HG03354 (cell line): ENCODE results near the gene CCNT2.
"Not testable (repeated sequence)": the region's sequence is repeated elsewhere in the genome, so short reads cannot be mapped to it uniquely, and the experiment has no call there.

ENCODE experiments used
- ATAC-seq: cut with Tn5 transposase; IDR thresholded peaks from one replicate; pipeline ENCODE4 v1.9.1; 2021; ENCODE audit warnings: mild to moderate bottlenecking; ENCODE audit not compliant: unreplicated experiment, poor library complexity, severe bottlenecking

The CCNT2 gene

DNA sequence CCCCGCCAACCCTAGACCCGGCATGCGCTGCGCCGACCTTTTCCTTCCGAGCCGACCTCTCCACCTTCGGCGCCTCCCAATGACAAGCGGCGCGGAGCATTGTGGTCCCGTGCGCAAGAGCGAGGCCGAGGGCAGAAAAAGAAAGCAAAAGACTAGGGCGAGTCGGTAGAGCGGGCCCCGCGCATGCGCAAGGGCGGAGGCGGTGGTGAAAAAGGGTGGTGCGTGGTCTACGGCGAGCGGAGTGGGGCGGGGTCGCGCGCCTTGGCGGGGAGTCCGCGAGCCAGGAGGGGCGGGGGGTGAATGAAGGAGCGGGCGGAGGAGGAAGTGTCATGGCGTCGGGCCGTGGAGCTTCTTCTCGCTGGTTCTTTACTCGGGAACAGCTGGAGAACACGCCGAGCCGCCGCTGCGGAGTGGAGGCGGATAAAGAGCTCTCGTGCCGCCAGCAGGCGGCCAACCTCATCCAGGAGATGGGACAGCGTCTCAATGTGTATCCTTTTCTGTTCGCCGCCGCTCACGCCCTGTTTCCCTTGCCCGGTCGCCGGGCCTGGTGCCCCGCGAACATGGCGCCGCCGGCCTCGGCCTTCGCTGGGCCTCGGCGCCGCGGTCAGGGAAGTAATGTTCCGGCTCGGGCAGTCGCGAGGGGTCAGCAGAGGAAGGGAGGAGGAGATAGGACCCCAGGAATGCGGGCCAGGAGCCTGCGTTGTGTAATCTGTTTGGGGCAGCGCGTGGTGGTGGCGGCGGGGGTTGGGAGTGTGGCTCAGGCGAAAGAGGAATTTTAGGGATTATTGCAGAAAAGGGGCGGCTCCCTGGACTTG, at the start of gene CCNT2:
Gene CCNT2 (plus strand): TSS at position 297 of the 815 bp plus-strand sequence. CDS start 33 bp downstream, at position 330.
- ATAC-seq = peak; percentile 81

GRCh38 chr2:134869946-134870736, 48.5 kb upstream of the CCNT2 start:
- no peak for ATAC-seq

- no peak for ATAC-seq
These were observed 45.5 kb upstream of the CCNT2 start for GRCh38 chr2:134873152-134873551.

DNA sequence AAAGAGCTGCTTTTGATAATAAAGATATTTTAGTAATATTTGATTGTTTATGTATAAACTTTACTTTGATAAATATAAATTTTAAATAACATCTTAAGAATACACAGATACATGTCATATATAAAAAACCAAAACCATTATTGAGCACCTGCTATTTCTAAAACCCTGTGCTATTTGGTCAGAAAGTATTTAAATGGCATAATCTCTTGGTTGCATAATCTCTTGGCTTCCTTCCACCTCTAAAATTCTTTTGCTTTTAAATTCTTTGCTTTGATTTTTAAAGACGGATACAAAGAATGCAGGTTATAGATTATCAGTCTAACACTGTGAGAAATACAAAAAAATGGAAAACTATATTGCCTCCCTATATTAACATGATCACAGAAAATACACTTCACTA, 43.3 kb upstream of the CCNT2 start:
- no peak for ATAC-seq

GRCh38 chr2:134882773-134883172, 35.8 kb upstream of the CCNT2 start:
- ATAC-seq = no peak

GRCh38 chr2:134883552-134884293, 34.9 kb upstream of the CCNT2 start:
- no peak for ATAC-seq

DNA sequence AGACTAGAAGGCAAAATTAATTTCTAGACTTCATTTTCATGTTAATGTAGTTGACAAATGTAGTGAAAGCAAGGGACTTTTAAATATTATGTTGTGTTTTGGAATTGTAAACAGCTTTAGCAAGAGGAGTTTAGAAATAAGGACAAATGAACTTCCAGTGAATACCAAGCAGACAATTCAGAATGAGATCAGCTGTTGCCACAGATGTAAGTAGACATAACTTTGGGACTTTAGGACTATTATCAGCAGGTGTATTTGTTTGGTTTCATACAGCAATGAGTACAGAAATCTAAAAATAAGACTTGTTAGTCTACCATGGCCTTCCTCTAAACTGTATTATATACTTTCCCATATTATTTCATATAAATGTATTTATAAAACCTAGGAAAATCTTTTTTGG, 34.2 kb upstream of the CCNT2 start:
- no peak for ATAC-seq

DNA sequence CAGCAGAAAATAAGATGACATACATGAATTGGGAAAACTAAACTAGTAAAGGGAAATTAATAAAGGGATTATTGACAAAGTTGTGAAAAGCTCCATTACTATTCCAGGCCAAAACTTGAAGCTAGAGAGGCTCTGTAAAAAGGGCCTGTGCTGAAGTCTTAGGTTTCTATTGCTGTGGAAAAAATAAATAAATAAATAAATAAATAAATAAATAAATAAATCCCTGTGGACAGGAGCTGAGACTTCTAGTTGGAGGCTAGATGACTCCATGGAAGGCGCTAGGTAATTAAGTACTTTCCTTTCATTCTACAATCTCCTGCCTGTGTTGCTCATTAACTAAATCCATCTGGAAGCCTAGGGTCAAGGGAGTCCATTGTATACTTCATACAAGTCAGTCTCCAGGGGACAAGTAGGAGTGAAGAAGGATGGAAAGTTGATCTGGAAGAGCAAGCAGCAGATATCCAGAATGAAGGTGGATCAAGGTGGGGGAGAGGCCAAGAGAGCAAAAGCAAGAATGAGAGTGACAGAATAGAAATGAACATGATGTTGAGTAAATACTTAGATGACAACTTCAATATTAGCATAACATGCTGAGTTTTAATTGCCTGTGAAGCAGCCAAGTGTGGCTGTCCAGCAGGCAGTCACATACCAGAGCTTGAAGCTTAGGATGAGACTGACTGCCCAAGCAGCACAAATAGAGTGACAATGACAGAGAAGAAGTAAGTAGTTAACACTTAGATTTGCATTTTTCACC, 26.2 kb upstream of the CCNT2 start:
- no peak for ATAC-seq

- ATAC-seq = no peak
These were observed 20.7 kb upstream of the CCNT2 start for GRCh38 chr2:134897932-134898331.

GRCh38 chr2:134899204-134899603, 19.4 kb upstream of the CCNT2 start:
- ATAC-seq = no peak

- no peak for ATAC-seq
These were observed 18.5 kb upstream of the CCNT2 start for GRCh38 chr2:134900151-134900550.

DNA sequence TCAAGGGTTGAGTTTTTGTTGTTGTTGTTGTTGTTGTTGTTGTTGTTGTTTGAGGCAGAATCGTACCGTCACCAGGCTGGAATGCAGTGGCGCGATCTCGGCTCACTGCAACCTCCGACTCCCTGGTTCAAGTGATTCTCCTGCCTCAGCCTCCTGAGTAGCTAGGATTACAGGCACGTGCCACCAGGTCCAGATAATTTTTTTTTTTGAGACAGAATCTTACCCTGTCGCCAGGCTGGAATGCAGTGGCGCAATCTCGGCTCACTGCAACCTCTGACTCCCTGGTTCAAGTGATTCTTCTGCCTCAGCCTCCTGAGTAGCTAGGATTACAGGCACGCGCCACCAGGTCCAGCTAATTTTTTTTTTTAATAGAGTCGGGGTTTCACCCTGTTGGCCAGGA, 14.9 kb upstream of the CCNT2 start:
- ATAC-seq = not testable (repeated sequence)

DNA sequence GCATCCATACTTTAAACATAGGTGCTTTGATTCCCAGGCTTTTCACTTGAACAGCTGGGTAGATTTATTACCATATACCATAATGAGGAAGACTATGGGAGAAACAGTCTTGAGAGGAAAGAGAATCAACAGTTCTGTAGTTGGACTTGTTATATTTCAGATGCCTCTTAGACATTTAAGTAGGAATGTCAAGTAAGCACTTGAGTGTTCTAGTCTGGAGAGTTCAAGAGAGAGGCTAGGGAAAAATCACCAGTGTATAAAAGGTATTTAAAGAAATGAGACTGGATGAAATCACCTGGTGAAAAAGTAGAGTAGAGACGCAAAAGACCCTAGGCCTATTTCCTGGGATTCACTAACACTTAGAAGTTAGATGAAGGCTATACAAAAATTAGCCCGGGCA, 13.5 kb upstream of the CCNT2 start:
- no peak for ATAC-seq

DNA sequence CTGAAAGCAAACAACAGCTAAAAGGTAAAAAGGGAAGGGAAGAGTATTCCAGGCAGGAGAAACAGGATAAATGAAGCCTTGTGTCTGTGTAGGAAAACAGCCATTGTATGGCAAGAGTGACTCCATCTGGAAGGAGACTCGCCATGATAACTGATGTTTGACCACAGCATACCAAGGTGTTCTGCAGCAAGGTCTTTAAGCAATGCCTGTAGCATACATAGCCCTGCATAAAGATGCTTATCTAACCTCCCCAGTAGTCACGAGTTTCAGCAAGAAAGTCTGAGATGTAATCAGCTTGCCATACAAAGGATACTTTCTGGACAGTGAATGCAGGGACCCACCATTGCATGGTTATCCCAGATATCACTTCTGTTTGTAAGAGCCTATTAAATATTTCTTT, 11.9 kb upstream of the CCNT2 start:
- ATAC-seq = no peak

DNA sequence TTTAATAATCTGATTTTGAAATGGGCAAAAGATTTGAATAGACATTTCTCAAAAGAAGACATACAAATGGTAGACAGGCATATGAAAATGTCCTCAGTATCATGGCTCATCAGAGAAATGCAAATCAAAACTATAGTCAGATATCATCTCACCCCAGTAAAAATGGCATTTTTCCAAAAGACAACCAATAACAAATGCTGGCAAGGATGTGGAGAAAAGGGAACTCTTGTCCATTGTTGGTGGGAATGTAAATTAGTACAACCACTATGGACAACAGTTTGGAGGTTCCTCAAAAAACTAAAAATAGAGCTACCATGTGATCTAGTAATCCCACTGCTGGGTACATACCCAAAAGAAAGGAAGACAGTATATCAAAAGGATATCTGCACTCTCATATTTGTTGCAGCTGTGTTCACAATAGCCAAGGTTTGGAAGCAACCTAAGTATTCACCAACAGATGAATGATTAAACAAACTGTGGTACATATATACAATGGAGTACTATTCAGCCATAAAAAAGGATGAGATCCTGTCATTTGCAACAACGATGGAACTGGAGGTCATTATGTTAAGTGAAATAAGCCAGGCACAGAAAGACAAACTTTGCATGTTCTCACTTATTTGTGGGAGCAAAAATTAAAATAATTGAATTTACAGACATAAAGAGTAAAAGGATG, 11.0 kb upstream of the CCNT2 start:
- ATAC-seq = not testable (repeated sequence)

DNA sequence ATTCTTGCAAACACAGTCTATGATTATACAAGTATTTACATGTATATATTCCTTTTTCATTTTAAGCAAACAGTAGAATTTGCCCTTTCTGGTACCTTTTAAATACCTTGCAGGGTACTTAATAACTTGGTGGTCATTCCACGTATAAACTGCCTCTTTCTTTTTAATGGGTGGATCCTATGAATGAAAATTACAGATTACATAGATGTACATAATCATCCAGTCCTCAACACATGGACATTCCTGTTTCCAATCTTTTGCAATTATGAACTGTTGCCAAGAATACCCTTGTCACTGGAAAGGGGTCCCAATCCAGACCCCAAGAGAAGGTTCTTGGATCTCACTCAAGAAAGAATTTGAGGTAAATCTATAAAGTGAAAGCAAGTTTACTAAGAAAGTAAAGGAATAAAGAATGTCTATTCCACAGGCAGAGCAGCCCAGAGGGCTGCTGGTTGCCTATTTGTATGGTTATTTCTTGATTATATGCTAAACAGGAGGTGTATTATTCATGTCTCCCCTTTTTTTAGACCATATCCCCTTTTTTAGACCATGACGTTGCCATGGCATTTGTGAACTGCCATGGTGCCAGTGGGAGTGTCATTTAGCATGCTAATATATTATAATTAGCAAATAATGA, 7.7 kb upstream of the CCNT2 start:
- ATAC-seq = no peak

- no peak for ATAC-seq
These were observed 7.2 kb upstream of the CCNT2 start for GRCh38 chr2:134911400-134911785.

DNA sequence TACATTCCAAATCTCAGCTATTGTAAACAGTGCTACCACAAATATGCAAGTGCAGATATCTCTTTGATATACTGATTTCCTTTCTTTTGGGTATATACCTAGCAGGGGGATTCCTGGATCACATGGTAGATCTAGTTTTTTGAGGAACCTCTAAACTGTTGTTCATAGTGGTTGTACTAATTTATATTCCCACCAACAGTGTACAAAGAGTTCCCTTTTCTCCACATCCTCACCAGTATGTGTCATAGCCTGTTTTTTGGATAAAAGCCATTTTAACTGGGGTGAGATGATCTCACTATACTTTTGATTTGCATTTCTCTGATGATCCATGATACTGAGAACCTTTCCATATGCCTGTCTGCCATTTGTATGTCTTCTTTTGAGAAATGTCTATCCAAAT, 6.3 kb upstream of the CCNT2 start:
- no peak for ATAC-seq

GRCh38 chr2:134917360-134917865, 1.2 kb upstream of the CCNT2 start:
- ATAC-seq = no peak
